Progenitor cell of endocrine pancreas (in vitro differentiated cells): ENCODE data around the gene ADA. TPM values are rescaled to one million over a fixed set of nuclear protein-coding genes. Genes with fewer than 3 reads are reported as not detected.

Experiments used
- DNase-seq: peaks from one replicate; pipeline ENCODE4 v3.0.0; 2021; ENCODE audit warnings: low spot score; ENCODE audit not compliant: unreplicated experiment
- H3K27ac Mint-ChIP-seq: 2 replicates; pipeline ENCODE4 v1.8.0; 2021; ENCODE audit warnings: mild to moderate bottlenecking, moderate library complexity, mixed read lengths
- H3K27me3 Mint-ChIP-seq: 2 replicates; pipeline ENCODE4 v1.8.0; 2021; ENCODE audit warnings: mixed read lengths
- H3K36me3 Mint-ChIP-seq: 2 replicates; pipeline ENCODE4 v1.8.0; 2022; ENCODE audit warnings: mixed read lengths; ENCODE audit not compliant: insufficient read depth
- H3K4me1 Mint-ChIP-seq: 2 replicates; pipeline ENCODE4 v1.8.0; 2021; ENCODE audit warnings: low read depth, mixed read lengths
- H3K4me3 Mint-ChIP-seq: 2 replicates; pipeline ENCODE4 v1.8.0; 2021; ENCODE audit warnings: low read depth, mild to moderate bottlenecking, moderate library complexity, mixed read lengths
- H3K9me3 Mint-ChIP-seq: 2 replicates; pipeline ENCODE4 v1.8.0; 2021; ENCODE audit warnings: low read depth, mixed read lengths
- total RNA-seq: library from RNA; stranded (reverse); gene quantifications from 2 replicates; pipeline ENCODE4 v1.2.1, GENCODE V29; 2021
- TF ChIP-seq, protein P1 (sequence below): fragments of 200-600 bp; sonication (generic); IDR thresholded peaks from one replicate; pipeline ENCODE4 v1.5.0; 2021; ENCODE audit warnings: antibody characterized with exemption, mild to moderate bottlenecking; ENCODE audit not compliant: unreplicated experiment

ADA gene
- total RNA-seq, 1 donor from 2014 or later = 11.4 TPM

DNA sequence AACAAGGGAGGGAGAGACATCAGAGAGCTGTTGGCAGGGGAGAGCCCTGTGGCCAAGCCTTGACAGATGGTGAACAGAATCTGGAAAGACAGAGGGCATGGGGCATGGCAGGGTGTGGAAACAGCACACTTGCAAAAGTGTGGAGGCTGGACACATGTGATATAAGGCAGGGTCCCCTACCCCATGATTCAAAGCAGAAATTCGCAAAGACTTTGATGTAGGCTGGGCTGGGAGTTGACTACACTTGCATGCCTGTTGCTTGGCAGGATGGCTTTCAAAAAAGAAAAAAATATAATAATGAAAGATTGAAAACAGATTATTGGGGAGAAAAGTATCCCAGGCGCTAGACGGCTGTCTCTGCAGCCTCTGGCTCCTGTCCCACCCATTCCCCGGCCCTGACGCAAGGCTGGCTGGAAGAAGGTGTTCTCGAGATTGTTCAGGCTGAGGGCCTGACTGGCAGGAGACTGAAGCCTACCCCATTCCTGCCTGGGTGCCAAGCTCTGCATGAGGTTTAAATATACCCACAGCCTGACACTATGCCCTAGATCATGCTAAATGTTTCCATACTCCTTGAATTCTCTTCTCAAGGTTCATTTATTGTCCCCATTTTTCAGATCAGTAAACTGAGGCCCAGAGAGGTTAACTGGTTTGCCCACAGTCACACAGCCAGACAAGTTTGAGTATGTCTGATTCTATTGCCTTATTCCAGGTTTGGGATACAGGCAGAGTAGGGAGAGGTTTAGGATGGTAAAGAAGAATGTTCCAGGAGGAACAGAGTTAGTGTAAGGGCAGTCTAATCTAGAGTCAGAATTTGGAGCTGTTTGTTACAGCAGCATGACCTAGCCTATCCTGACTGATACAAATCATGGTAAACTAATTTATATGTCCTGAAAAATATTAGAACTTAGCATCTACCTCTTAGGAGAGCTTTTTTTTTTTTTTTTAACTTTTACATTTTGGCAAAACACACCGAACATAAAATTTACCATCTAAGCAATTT is 40.2 kb upstream of the ADA start:
- Mint-ChIP-seq H3K4me3 (no peak overlapping the region), H3K9me3 (no peaks in the 10 kb centered on the region), H3K4me1 (peaks cover 2% of the 10 kb centered on the region), H3K27me3 (peaks cover 9% of the 10 kb centered on the region), H3K36me3 (no peaks in the 10 kb centered on the region), H3K27ac (no peak overlapping the region)
- no peak for DNase-seq
- TF ChIP-seq, protein P1, sequence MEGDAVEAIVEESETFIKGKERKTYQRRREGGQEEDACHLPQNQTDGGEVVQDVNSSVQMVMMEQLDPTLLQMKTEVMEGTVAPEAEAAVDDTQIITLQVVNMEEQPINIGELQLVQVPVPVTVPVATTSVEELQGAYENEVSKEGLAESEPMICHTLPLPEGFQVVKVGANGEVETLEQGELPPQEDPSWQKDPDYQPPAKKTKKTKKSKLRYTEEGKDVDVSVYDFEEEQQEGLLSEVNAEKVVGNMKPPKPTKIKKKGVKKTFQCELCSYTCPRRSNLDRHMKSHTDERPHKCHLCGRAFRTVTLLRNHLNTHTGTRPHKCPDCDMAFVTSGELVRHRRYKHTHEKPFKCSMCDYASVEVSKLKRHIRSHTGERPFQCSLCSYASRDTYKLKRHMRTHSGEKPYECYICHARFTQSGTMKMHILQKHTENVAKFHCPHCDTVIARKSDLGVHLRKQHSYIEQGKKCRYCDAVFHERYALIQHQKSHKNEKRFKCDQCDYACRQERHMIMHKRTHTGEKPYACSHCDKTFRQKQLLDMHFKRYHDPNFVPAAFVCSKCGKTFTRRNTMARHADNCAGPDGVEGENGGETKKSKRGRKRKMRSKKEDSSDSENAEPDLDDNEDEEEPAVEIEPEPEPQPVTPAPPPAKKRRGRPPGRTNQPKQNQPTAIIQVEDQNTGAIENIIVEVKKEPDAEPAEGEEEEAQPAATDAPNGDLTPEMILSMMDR = no peak

DNA sequence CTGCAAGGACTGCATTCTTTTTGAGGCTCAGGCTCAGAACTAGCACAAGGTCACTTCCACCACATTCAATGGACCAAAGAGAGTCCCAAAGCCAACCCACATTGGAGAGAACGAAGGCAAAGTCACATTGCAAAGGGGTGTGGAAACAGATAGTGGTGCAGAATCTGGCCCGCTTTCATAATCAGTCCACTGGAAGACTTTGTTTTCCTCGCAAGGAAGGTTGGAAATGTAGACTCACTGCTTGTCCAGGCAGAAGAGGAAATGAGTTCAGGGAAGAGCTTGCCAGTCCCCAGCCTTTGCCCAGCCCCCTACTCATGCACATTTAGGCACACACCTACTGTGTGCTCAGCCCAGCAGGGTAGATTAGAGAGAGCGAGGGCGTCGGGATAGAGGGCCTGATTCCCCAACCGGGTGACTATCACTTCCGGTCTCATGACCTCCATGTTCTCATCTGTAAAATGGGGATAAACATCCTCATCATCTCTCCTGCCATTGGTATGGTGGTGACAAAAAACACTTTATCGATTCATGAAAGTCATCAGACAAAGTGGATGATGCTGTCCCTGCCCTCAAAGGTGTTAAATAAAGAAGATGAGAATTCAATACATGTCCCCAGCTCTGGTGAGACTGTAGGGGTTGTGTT is 39.4 kb upstream of the ADA start:
- Mint-ChIP-seq H3K27ac (no peak overlapping the region), H3K27me3 (peaks cover 9% of the 10 kb centered on the region), H3K4me1 (peaks cover 2% of the 10 kb centered on the region), H3K9me3 (no peaks in the 10 kb centered on the region), H3K36me3 (no peaks in the 10 kb centered on the region), H3K4me3 (no peak overlapping the region)
- DNase-seq = no peak
- TF ChIP-seq, protein P1 = no peak

DNA sequence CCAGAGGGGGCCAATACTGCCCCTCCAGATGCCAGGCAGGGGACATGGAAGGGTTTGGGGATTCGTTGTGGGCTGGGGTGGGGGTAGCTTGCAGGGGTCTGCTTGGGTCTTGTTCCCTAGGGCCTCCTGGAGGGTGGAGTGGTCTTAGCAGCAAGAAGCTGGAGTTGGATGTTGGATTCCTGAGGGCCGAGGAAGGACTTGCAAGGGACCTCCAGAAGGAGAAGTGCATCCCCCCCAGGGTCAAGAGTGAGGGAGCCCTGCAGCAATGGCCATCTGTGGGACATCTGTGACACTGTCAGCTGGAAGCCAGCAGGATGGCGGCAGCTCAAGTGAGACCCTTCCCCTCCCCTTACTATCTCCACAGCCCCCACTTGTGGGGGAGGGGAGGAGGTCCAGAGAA is 38.3 kb upstream of the ADA start:
- no peaks in the 10 kb centered on the region for H3K36me3 Mint-ChIP-seq
- no peak overlapping the region for H3K4me3 Mint-ChIP-seq
- TF ChIP-seq, protein P1 = no peak
- H3K4me1 Mint-ChIP-seq = peaks cover 2% of the 10 kb centered on the region
- no peak for DNase-seq
- H3K27me3 Mint-ChIP-seq = peaks cover 9% of the 10 kb centered on the region
- no peaks in the 10 kb centered on the region for H3K9me3 Mint-ChIP-seq
- no peak overlapping the region for H3K27ac Mint-ChIP-seq

DNA sequence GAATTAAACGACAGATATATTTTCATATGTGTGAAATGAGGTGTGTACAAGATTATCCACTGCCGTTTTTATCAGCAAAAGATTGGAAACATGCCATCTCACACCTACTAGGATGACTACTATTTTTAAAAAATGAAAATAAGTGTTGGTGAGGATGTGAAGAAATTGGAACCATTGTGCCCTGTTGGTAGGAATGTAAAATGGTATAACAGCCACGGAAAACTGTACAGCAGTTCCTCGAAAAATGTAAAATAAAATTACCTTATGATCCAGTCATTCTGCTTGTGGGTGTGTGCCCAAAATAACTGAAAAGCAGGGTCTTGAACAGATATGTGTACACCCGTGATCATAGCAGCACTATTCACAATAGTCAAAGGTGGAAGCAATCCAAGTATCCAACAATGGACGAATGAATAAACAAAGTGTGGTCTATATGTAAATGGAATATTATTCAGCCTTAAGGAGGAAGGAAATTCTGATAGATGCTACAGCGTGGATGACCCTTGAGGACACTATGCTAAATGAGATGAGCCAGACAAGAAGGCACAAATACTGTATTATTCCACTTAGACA is 36.6 kb upstream of the ADA start:
- peaks cover 2% of the 10 kb centered on the region for H3K4me1 Mint-ChIP-seq

DNA sequence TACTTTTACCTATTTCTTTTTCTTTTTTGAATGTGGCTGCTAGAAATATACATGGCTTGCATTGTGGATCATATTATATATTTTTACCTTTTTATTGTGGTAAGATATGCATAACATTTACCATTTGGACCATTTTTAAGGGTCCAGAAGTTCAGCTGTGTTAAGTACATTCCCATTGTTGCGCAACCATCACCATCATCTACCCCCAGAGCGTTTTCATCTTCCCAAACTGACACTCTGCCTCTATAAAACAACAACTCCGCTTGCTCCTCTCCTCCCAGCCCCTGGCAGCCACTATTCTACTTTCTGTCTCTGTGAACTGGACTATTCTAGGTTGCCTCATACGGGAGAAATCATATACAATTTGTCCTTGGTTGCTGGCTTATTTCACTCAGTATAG is 35.4 kb upstream of the ADA start:
- Mint-ChIP-seq H3K9me3 (no peaks in the 10 kb centered on the region), H3K4me1 (no peaks in the 10 kb centered on the region), H3K27ac (no peak overlapping the region), H3K36me3 (no peaks in the 10 kb centered on the region), H3K27me3 (peaks cover 9% of the 10 kb centered on the region), H3K4me3 (no peak overlapping the region)
- TF ChIP-seq, protein P1 = no peak
- DNase-seq = no peak

More for the DNA sequence above, 36.6 kb upstream of the ADA start:
- H3K27me3 Mint-ChIP-seq = peaks cover 9% of the 10 kb centered on the region
- H3K9me3 Mint-ChIP-seq = no peaks in the 10 kb centered on the region
- TF ChIP-seq, protein P1 = no peak
- H3K4me3 Mint-ChIP-seq = no peak overlapping the region
- DNase-seq = no peak
- H3K36me3 Mint-ChIP-seq = no peaks in the 10 kb centered on the region
- H3K27ac Mint-ChIP-seq = no peak overlapping the region
